Lower lobe of right lung (tissue), 2 donors: ENCODE results near the gene VPS37C. TPM values are rescaled to one million over a fixed set of nuclear protein-coding genes. Genes with fewer than 3 reads are reported as not detected.
"Not testable (repeated sequence)": the region's sequence is repeated elsewhere in the genome, so short reads cannot be mapped to it uniquely, and the experiment has no call there.

Source experiments
- ATAC-seq, 2 donors: fragments of 200-7000 bp; cut with Tn5 transposase; one replicate each; pipeline ENCODE4 v1.9.1; 2020 to 2022; ENCODE audit warnings: mild to moderate bottlenecking in 2 of 2, moderate library complexity in 2 of 2
- DNase-seq: peaks from one replicate; pipeline ENCODE4 v3.0.0-alpha.2; 2020
- H3K27ac ChIP-seq: fragments of 200-600 bp; one replicate; pipeline ENCODE4 v1.8.0; 2022
- H3K27me3 ChIP-seq: fragments of 200-600 bp; one replicate; pipeline ENCODE4 v1.8.0; 2022; ENCODE audit warnings: low read depth
- H3K36me3 ChIP-seq: fragments of 200-600 bp; one replicate; pipeline ENCODE4 v1.8.0; 2022; ENCODE audit warnings: mild to moderate bottlenecking
- H3K4me1 ChIP-seq: fragments of 200-600 bp; one replicate; pipeline ENCODE4 v1.8.0; 2022
- H3K4me3 ChIP-seq: fragments of 200-600 bp; one replicate; pipeline ENCODE4 v1.8.0; 2022; ENCODE audit warnings: mild to moderate bottlenecking
- H3K9me3 ChIP-seq: fragments of 200-600 bp; one replicate; pipeline ENCODE4 v1.8.0; 2022
- intact Hi-C: fragments of 100-400 bp; cut with DNase I; formaldehyde crosslinking; loops from one replicate; pipeline ENCODE4 v1.11.0; 2022
- total RNA-seq: library from RNA; stranded (reverse); fragmentation: NEBNext Ultra II Directional; extraction: Animal tissue kit (Norgen Biotek cat#: 25700); gene quantifications from one replicate; pipeline ENCODE4 v1.2.1, GENCODE V29; 2021
- TF ChIP-seq, protein P1 (sequence below): fragments of 200-600 bp; IDR thresholded peaks from one replicate; pipeline ENCODE4 v1.8.0; 2022; ENCODE audit warnings: antibody characterized with exemption, mild to moderate bottlenecking
- donor health status: DM: no; HTN: yes; CAD: no; lungs with severe emphysema.

VPS37C gene
- total RNA-seq, 1 donor from 2014 or later, result 39.7 TPM

- no peaks in the 10 kb centered on the region for H3K9me3 ChIP-seq
- TF ChIP-seq, protein P1, sequence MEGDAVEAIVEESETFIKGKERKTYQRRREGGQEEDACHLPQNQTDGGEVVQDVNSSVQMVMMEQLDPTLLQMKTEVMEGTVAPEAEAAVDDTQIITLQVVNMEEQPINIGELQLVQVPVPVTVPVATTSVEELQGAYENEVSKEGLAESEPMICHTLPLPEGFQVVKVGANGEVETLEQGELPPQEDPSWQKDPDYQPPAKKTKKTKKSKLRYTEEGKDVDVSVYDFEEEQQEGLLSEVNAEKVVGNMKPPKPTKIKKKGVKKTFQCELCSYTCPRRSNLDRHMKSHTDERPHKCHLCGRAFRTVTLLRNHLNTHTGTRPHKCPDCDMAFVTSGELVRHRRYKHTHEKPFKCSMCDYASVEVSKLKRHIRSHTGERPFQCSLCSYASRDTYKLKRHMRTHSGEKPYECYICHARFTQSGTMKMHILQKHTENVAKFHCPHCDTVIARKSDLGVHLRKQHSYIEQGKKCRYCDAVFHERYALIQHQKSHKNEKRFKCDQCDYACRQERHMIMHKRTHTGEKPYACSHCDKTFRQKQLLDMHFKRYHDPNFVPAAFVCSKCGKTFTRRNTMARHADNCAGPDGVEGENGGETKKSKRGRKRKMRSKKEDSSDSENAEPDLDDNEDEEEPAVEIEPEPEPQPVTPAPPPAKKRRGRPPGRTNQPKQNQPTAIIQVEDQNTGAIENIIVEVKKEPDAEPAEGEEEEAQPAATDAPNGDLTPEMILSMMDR, result no peak
- ATAC-seq (peak; percentile 26 to 42), DNase-seq (no peak)
- intact Hi-C loops, result no loop called here
- H3K27ac ChIP-seq, result peak overlapping the region; percentile 31
- H3K4me1 ChIP-seq, result no peaks in the 10 kb centered on the region
- no peaks in the 10 kb centered on the region for H3K27me3 ChIP-seq
- no peaks in the 10 kb centered on the region for H3K36me3 ChIP-seq
- peak overlapping the region; percentile 37 for H3K4me3 ChIP-seq
Observed at GRCh38 chr11:61102667-61103571, 58.3 kb downstream of the VPS37C start.

DNA sequence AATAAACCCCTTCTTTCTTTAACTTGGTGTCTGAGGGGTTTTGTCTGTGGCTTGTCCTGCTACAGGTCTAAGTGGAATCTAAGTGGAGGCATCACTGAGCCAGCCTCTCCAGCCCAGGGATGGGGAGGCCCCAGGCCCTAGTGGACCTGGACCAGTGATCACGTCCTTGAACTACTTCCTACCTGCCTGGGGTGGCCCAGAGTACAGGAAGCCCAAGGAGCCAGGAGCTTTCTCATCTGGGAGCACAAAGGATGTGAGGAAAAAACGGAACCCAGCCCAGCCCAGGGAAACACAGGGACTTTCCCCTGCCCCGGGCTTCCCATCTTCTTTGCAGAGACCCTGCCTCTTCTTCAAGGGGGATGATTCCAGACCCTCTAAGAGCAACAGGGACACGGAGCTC, 62.4 kb downstream of the VPS37C start:
- no peaks in the 10 kb centered on the region for H3K27me3 ChIP-seq
- no peaks in the 10 kb centered on the region for H3K9me3 ChIP-seq
- no peaks in the 10 kb centered on the region for H3K4me1 ChIP-seq
- intact Hi-C loops, result no loop called here
- no peak for DNase-seq
- H3K27ac ChIP-seq, result no peak overlapping the region
- TF ChIP-seq, protein P1, result no peak
- no peaks in the 10 kb centered on the region for H3K36me3 ChIP-seq
- ATAC-seq, result no peak
- H3K4me3 ChIP-seq, result no peak overlapping the region

DNA sequence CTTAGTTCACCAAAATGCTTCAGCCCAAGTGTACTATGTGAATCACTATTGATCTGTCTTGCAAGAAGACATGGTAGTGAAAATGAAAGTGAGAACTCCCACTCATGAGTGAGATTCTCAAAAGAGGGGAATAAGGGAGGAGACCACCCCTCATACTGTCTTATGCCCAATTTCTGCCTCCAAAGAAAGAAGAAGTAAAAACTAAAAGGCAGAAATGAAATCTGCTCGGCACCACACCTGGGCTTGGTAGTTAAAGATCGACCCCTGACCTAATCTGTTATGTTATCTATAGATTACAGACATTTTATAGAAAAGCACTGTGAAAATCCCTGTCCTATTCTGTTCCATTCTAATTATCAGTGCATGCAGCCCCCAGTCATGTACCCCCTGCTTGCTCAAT, 63.0 kb downstream of the VPS37C start:
- H3K4me3 ChIP-seq, H3K36me3 ChIP-seq, DNase-seq, ATAC-seq, H3K27me3 ChIP-seq, H3K9me3 ChIP-seq, H3K4me1 ChIP-seq, H3K27ac ChIP-seq, intact Hi-C loops: not testable (repeated sequence)

GRCh38 chr11:61095021-61095420, 66.2 kb downstream of the VPS37C start:
- Histone ChIP-seq H3K4me3 (no peak overlapping the region), H3K9me3 (no peaks in the 10 kb centered on the region), H3K36me3 (no peaks in the 10 kb centered on the region), H3K27me3 (no peaks in the 10 kb centered on the region), H3K27ac (no peak overlapping the region), H3K4me1 (peaks cover 10% of the 10 kb centered on the region)
- no peak for ATAC-seq
- TF ChIP-seq, protein P1, result no peak
- no peak for DNase-seq
- intact Hi-C loops, result no loop called here

- H3K36me3 ChIP-seq, H3K27me3 ChIP-seq, ATAC-seq, H3K9me3 ChIP-seq, H3K4me1 ChIP-seq, DNase-seq, H3K4me3 ChIP-seq, intact Hi-C loops: not testable (repeated sequence)
- peak overlapping the region; percentile 53 for H3K27ac ChIP-seq
Observed at GRCh38 chr11:61094167-61094566, 67.1 kb downstream of the VPS37C start.

- H3K4me1 ChIP-seq, result peaks cover 10% of the 10 kb centered on the region
- no peaks in the 10 kb centered on the region for H3K27me3 ChIP-seq
- DNase-seq (no peak), ATAC-seq (peak; percentile 53 to 71)
- H3K4me3 ChIP-seq, result no peak overlapping the region
- intact Hi-C loops, result no loop called here
- TF ChIP-seq, protein P1, result no peak
- no peaks in the 10 kb centered on the region for H3K9me3 ChIP-seq
- H3K27ac ChIP-seq, result no peak overlapping the region
- no peaks in the 10 kb centered on the region for H3K36me3 ChIP-seq
Observed at GRCh38 chr11:61092908-61093763, 68.1 kb downstream of the VPS37C start.
